ENCODE results near the gene AP2A1.

The AP2A1 gene

GRCh38 chr19:49790866-49791265 lies 24.1 kb downstream of the AP2A1 start:
- peak; percentile 53 to 76 for DNase-seq (ENCODE audit: low read depth in 2 of 2)
- no peak for TF ChIP-seq CTCF (IDR thresholded peaks at IDR 0.05; ENCODE audit: low read depth, low read length)
- H3K4me3 ChIP-seq (replicated peaks in 1 of 2; ENCODE audit: low read depth in 2 of 2, low read length in 2 of 2): no peak overlapping the region

GRCh38 chr19:49791776-49792445 lies 25.1 kb downstream of the AP2A1 start:
- DNase-seq (ENCODE audit: low read depth in 2 of 2): no peak
- no peak for TF ChIP-seq CTCF (IDR thresholded peaks at IDR 0.05; ENCODE audit: low read depth, low read length)
- no peak overlapping the region for H3K4me3 ChIP-seq (replicated peaks in 1 of 2; ENCODE audit: low read depth in 2 of 2, low read length in 2 of 2)

GRCh38 chr19:49792829-49793560 lies 26.2 kb downstream of the AP2A1 start:
- DNase-seq (ENCODE audit: low read depth in 2 of 2): no peak
- H3K4me3 ChIP-seq (replicated peaks in 1 of 2; ENCODE audit: low read depth in 2 of 2, low read length in 2 of 2): no peak overlapping the region
- TF ChIP-seq CTCF (IDR thresholded peaks at IDR 0.05; ENCODE audit: low read depth, low read length): no peak

- TF ChIP-seq CTCF (IDR thresholded peaks at IDR 0.05; ENCODE audit: low read depth, low read length): no peak
- no peak for DNase-seq (ENCODE audit: low read depth in 2 of 2)
- no peak overlapping the region for H3K4me3 ChIP-seq (replicated peaks in 1 of 2; ENCODE audit: low read depth in 2 of 2, low read length in 2 of 2)
Observed at GRCh38 chr19:49793561-49793840, 26.7 kb downstream of the AP2A1 start.

GRCh38 chr19:49795615-49796014 lies 28.8 kb downstream of the AP2A1 start:
- DNase-seq (ENCODE audit: low read depth in 2 of 2): no peak
- no peak for TF ChIP-seq CTCF (IDR thresholded peaks at IDR 0.05; ENCODE audit: low read depth, low read length)
- H3K4me3 ChIP-seq (replicated peaks in 1 of 2; ENCODE audit: low read depth in 2 of 2, low read length in 2 of 2): no peak overlapping the region

- TF ChIP-seq CTCF (IDR thresholded peaks at IDR 0.05; ENCODE audit: low read depth, low read length): no peak
- no peak for DNase-seq (ENCODE audit: low read depth in 2 of 2)
- H3K4me3 ChIP-seq (replicated peaks in 1 of 2; ENCODE audit: low read depth in 2 of 2, low read length in 2 of 2): no peak overlapping the region
Observed at GRCh38 chr19:49798574-49798973, 31.8 kb downstream of the AP2A1 start.
